ENCODE measurements around the gene FAM217B.

GRCh38 chr20:59945175-59945574 lies 5.0 kb downstream of the FAM217B start:
- no peak for TF ChIP-seq POLR2A (IDR thresholded peaks at IDR 0.05; ENCODE audit: low read depth, low read length)
- TF ChIP-seq POLR2AphosphoS5 (IDR thresholded peaks at IDR 0.05; ENCODE audit: low read depth, low read length): no peak

All from GM12892 (cell line).